Neural crest cell (in vitro differentiated cells): ENCODE measurements around the gene HOXD10. TPM values are rescaled to one million over a fixed set of nuclear protein-coding genes. Genes with fewer than 3 reads are reported as not detected.

Experiments
- DNase-seq: peaks from one replicate; pipeline ENCODE4 v3.0.0; 2021; ENCODE audit warnings: low read depth, mixed read lengths, low spot score
- H3K27ac Mint-ChIP-seq: one replicate; pipeline ENCODE4 v1.8.0; 2021; ENCODE audit warnings: mild to moderate bottlenecking, mixed read lengths; ENCODE audit not compliant: unreplicated experiment
- H3K27me3 Mint-ChIP-seq: 2 replicates; pipeline ENCODE4 v1.8.0; 2021; ENCODE audit warnings: low read depth, mild to moderate bottlenecking, mixed read lengths
- H3K36me3 Mint-ChIP-seq: 2 replicates; pipeline ENCODE4 v1.8.0; 2021; ENCODE audit warnings: low read depth, mild to moderate bottlenecking, mixed read lengths
- H3K4me1 Mint-ChIP-seq: 2 replicates; pipeline ENCODE4 v1.8.0; 2021; ENCODE audit warnings: mixed read lengths
- H3K4me3 Mint-ChIP-seq: one replicate; pipeline ENCODE4 v1.8.0; 2021; ENCODE audit warnings: mild to moderate bottlenecking, mixed read lengths
- H3K9me3 Mint-ChIP-seq: 2 replicates; pipeline ENCODE4 v1.8.0; 2021; ENCODE audit warnings: mixed read lengths
- total RNA-seq: library from RNA; stranded (reverse); gene quantifications from 2 replicates; pipeline ENCODE4 v1.2.1, GENCODE V29; 2021
- TF ChIP-seq, protein P1 (sequence below): fragments of 200-600 bp; sonication (generic); conservative IDR thresholded peaks from 2 replicates; pipeline ENCODE4 v1.5.0; 2021; ENCODE audit warnings: antibody characterized with exemption, mild to moderate bottlenecking

HOXD10 gene
- total RNA-seq, 1 donor from 2014 or later, result not detected

DNA sequence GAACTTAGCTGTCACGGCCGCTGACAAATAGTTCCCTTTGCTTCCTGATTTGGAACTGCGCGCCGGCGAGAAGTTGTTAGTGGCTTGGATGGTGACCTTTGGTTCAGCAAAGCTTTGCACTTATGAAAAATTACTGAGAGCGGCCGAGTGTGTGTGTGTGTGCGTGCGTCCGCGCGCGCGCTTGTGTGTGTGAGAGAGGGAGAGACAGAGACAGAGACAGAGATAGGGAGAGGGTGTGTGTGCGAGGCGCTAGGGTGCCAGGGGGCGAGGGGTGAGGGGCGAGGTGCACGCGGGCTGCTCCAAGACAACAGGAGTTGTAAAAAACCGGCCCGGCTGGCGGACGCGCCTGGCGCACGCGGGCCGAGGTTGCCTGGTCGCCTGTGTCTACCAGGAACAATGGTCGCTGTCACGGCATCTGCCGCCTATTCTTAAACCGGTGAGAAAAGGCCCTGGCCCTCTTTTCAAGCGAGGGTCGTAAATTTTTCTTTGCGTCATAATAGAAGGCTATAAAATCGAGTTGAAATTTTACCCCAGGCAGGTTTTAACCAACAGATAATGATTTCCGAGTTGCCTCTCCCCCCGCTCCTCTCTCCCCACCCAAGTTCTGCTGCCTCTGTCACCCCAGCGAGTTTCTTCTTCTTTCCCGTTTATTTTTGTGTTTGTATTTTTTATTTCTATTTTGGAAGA lies 41.1 kb downstream of the HOXD10 start:
- H3K4me3 Mint-ChIP-seq, result peak overlapping the region; percentile 78
- H3K27ac Mint-ChIP-seq, result peak overlapping the region; percentile 30
- H3K36me3 Mint-ChIP-seq, result peaks cover 4% of the 10 kb centered on the region
- no peaks in the 10 kb centered on the region for H3K9me3 Mint-ChIP-seq
- peak; percentile 44 for DNase-seq
- H3K4me1 Mint-ChIP-seq, result peaks cover 12% of the 10 kb centered on the region
- TF ChIP-seq, protein P1, sequence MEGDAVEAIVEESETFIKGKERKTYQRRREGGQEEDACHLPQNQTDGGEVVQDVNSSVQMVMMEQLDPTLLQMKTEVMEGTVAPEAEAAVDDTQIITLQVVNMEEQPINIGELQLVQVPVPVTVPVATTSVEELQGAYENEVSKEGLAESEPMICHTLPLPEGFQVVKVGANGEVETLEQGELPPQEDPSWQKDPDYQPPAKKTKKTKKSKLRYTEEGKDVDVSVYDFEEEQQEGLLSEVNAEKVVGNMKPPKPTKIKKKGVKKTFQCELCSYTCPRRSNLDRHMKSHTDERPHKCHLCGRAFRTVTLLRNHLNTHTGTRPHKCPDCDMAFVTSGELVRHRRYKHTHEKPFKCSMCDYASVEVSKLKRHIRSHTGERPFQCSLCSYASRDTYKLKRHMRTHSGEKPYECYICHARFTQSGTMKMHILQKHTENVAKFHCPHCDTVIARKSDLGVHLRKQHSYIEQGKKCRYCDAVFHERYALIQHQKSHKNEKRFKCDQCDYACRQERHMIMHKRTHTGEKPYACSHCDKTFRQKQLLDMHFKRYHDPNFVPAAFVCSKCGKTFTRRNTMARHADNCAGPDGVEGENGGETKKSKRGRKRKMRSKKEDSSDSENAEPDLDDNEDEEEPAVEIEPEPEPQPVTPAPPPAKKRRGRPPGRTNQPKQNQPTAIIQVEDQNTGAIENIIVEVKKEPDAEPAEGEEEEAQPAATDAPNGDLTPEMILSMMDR, result no peak
- peaks cover 100% of the 10 kb centered on the region for H3K27me3 Mint-ChIP-seq

DNA sequence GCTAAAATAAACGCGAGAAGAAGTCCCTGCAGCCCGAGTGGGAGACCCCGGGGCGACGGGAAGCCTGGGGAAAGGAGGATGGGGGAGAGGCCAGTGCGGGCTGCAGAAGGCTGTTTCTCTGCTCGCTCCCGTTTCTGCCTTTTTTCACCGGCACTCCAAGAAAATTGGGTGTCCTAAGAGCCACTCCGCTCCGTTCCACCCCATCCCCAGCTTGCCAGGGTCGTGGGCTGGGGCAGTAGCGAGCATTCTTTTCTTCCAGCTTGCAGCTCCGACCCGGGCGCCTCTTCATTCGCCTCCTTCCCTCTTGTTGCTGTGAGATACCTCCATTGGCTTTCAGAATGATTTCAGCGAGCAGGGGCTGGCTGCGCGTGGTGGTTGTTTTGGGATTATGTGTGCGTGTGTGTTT lies 41.6 kb downstream of the HOXD10 start:
- Mint-ChIP-seq H3K9me3 (no peaks in the 10 kb centered on the region), H3K4me3 (peak overlapping the region; percentile 78), H3K4me1 (peaks cover 15% of the 10 kb centered on the region), H3K27ac (no peak overlapping the region), H3K27me3 (peaks cover 100% of the 10 kb centered on the region), H3K36me3 (peaks cover 4% of the 10 kb centered on the region)
- TF ChIP-seq, protein P1, result no peak
- DNase-seq, result no peak

DNA sequence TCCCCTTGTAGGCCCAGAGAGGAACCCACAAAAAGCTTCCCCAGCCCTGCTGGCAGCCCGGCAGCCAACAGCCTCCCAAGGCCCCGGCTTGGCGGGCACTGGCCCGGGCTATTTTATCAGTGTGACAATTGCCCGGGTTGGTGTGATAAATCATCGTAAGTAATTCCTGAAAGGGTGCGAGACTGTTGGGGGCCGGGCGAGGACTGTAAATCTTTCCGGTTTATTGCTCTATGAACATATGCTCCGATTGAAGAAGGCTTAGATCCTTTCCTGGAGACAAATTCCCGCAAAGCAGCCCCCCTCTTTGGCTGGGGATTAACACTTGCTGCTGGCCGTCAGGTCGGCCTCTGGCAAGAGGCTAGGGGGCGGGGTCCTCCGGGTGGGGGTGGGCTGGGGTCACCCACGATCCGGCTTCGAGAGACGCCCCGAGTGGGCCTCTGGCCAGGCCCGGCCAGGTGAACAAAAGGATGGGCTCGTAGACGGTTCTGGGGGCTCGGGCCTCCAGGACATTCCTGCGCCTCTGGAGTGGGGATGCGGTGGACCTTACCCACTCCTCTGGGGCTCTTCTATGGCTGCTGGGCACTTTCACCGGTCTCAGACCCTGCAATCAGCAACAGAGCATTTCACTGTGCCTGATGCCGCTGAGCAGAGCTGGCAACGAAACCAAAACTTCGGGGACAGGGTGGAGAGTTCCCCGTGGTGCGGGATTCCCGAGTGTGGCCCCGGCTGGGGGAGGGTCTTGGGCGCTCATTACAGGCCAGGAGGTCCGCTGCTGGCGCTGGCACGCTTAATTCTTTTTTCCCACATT lies 42.5 kb downstream of the HOXD10 start:
- DNase-seq, result no peak
- no peak overlapping the region for H3K27ac Mint-ChIP-seq
- H3K9me3 Mint-ChIP-seq, result peaks cover under 1% of the 10 kb centered on the region
- peaks cover 4% of the 10 kb centered on the region for H3K36me3 Mint-ChIP-seq
- TF ChIP-seq, protein P1, result no peak
- peaks cover 100% of the 10 kb centered on the region for H3K27me3 Mint-ChIP-seq
- H3K4me1 Mint-ChIP-seq, result peaks cover 16% of the 10 kb centered on the region
- peak overlapping the region; percentile 39 for H3K4me3 Mint-ChIP-seq

DNA sequence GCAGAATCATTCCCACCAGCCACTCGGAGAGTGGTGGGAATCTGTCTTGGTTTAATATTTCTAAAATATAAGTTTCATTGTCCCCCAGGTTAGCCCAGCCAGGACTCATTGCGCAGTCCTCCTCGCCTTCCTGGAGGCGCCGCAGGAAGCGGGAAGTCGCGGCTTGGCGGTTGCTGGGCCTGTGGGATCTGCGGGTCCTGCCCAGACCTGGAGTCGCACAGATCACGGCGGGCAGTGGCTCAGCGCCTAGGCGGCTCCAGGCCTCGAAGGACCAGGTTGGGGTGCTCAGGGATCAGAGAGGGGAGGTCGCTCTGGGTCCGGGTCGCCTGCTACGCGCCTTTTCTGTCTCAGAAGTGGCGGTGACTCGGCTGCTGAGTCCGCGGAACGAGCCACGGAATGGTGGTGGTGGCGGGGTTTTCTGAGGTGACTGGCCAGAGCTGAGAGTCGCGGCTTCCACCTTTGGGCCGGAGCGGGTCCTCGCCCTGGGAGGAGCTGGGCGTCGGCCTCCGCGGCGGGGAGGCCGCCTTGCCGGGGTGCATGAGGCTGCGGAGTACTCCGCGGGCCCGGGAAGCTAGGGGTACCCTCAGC lies 43.2 kb downstream of the HOXD10 start:
- Mint-ChIP-seq H3K4me1 (peaks cover 16% of the 10 kb centered on the region), H3K4me3 (no peak overlapping the region), H3K9me3 (peaks cover 3% of the 10 kb centered on the region), H3K27me3 (peaks cover 100% of the 10 kb centered on the region), H3K36me3 (peaks cover 4% of the 10 kb centered on the region), H3K27ac (no peak overlapping the region)
- DNase-seq, result no peak
- TF ChIP-seq, protein P1, result no peak

DNA sequence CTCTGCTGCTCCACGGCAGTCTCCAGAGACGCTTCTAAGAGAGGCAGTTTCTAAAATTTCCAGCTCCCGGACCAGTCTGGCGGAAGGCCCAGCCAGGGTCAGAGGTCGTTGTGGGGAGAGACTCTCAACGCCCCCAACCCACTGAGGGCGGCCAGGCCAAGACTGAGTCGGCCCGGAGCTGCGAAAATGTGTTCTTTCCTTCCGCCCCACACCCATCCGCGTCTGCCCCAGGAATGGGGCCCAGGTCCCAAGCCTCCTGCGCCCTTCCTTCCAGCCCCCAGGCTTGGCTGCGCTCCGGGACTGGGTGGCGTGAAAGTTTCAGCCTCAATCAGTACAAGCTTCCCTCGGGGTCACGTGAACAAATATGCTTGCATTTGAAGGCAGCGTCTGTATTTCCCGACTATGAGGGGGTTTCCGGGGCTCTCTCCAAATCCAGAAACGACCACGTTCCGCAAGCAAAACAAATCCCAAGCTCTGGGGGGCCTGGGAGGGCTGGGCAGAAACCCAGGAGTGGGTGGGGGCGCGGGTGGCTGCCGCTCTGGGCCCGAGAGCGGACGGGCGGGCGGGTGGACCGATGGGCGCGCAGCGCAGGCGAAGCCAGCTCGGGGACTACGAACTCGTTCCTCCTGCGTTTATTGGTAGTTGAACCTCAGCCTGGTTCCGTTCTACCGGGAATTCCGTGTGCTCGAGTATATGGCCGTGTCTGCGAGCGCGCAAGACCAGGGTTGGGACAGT lies 43.8 kb downstream of the HOXD10 start:
- H3K36me3 Mint-ChIP-seq, result peaks cover 4% of the 10 kb centered on the region
- no peak for DNase-seq
- peaks cover 16% of the 10 kb centered on the region for H3K4me1 Mint-ChIP-seq
- H3K9me3 Mint-ChIP-seq, result peaks cover 3% of the 10 kb centered on the region
- H3K27ac Mint-ChIP-seq, result no peak overlapping the region
- TF ChIP-seq, protein P1, result no peak
- H3K27me3 Mint-ChIP-seq, result peaks cover 100% of the 10 kb centered on the region
- no peak overlapping the region for H3K4me3 Mint-ChIP-seq
